ENCODE results near the gene PPFIA4. TPM values are rescaled to one million over a fixed set of nuclear protein-coding genes. Genes with fewer than 3 reads are reported as not detected.

The PPFIA4 gene
- total RNA-seq, 1 donor from 2014 or later: 2.6 TPM

DNA sequence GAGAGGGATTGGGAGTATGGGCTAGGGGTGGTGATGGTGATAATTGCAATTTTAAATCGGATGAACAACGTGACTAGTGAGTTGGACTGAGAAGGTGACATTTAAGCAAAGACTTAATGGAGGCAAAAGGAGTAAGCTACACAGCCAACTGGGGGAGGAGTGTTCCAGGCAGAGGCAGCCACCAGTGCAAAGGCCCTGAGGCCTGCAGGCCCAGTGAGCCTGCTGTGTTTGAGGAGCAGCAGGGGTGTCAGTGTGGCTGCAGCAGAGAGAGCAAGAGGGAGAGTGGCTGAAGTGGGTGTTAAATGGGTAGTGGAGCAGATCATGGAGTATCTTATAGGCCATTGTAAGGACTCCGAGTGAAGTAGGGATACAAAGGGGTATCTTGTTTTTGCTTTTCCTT, 40.7 kb downstream of the PPFIA4 start:
- no peaks in the 10 kb centered on the region for H3K27me3 Mint-ChIP-seq (ENCODE audit: low read depth)
- no peak for DNase-seq (ENCODE audit: low read depth, low spot score)
- no peak overlapping the region for H3K4me3 Mint-ChIP-seq
- H3K27ac Mint-ChIP-seq (ENCODE audit: unreplicated experiment): no peak overlapping the region
- H3K4me1 Mint-ChIP-seq: peaks cover 17% of the 10 kb centered on the region
- H3K36me3 Mint-ChIP-seq (ENCODE audit: low read depth): no peaks in the 10 kb centered on the region
- no peaks in the 10 kb centered on the region for H3K9me3 Mint-ChIP-seq
- TF ChIP-seq, protein P1, sequence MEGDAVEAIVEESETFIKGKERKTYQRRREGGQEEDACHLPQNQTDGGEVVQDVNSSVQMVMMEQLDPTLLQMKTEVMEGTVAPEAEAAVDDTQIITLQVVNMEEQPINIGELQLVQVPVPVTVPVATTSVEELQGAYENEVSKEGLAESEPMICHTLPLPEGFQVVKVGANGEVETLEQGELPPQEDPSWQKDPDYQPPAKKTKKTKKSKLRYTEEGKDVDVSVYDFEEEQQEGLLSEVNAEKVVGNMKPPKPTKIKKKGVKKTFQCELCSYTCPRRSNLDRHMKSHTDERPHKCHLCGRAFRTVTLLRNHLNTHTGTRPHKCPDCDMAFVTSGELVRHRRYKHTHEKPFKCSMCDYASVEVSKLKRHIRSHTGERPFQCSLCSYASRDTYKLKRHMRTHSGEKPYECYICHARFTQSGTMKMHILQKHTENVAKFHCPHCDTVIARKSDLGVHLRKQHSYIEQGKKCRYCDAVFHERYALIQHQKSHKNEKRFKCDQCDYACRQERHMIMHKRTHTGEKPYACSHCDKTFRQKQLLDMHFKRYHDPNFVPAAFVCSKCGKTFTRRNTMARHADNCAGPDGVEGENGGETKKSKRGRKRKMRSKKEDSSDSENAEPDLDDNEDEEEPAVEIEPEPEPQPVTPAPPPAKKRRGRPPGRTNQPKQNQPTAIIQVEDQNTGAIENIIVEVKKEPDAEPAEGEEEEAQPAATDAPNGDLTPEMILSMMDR (conservative IDR thresholded peaks at IDR 0.05): no peak

DNA sequence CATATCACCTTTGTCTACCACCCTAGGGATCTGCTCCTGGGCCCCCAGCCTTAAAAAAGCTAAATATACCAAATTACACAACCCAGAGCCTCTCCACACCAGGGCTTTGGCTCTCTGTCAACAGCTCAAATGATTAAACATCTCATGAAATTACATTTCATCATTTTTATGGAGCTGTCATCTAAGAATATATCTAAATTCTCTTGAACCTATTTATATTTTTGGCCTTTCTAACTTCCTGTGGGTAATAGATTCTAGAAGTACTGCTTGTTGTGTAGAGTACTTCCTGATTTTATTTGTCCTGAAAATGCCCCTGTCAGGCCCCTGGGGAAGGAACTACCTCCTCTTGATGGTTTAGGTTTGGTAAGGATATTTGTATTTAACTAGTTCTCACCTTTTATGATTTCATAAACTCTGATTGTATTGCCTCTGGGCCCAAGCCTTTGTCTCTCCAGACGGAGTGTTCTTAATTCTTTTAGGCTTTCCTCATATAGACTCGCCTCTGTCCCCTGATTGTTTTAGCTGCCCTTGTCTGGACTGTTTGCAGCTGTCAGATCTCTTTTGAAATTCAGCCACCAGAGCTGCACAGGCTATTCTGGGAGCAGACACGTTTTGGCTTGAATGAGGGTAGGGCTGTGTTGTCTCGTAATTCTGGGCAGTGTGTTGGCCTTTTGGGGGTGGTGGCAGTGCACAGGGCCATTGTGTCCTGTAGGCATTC, 42.9 kb downstream of the PPFIA4 start:
- TF ChIP-seq, protein P1 (conservative IDR thresholded peaks at IDR 0.05): no peak
- Mint-ChIP-seq H3K27ac (ENCODE audit: unreplicated experiment) (no peak overlapping the region), H3K4me3 (no peak overlapping the region), H3K36me3 (ENCODE audit: low read depth) (no peaks in the 10 kb centered on the region), H3K9me3 (no peaks in the 10 kb centered on the region), H3K27me3 (ENCODE audit: low read depth) (peaks cover 5% of the 10 kb centered on the region), H3K4me1 (peaks cover 17% of the 10 kb centered on the region)
- DNase-seq (ENCODE audit: low read depth, low spot score): no peak

DNA sequence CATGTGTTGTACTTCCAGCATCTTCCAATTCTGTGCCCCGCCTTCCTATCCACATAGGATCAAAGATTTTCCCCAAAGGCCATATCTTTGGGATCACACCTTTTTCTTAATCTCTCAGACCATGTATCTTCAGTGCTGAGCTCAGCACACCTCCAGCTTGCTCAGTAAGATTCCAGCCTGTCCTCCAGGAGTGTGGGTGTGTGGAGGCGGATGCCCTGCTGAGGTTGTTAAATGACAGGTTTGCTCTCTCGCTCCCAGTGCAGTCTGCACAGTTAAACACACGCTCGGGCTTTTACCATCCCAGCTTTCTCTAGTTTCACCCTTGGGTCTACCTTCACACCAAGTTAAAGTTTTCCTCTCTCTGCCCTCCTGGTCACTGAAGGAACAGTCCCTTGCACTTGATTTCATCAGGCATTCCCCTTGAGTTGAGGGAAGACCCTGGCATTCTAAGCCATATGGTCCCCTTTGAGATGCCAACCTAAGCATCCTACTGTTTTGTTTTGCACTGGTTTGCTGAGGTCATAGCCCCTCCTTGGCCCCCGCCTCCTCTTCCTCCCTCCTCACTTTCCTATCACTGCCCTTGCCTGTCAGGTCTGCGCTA, 45.8 kb downstream of the PPFIA4 start:
- no peak overlapping the region for H3K4me3 Mint-ChIP-seq
- peaks cover 5% of the 10 kb centered on the region for H3K27me3 Mint-ChIP-seq (ENCODE audit: low read depth)
- H3K36me3 Mint-ChIP-seq (ENCODE audit: low read depth): no peaks in the 10 kb centered on the region
- H3K4me1 Mint-ChIP-seq: peaks cover 17% of the 10 kb centered on the region
- TF ChIP-seq, protein P1 (conservative IDR thresholded peaks at IDR 0.05): no peak
- H3K27ac Mint-ChIP-seq (ENCODE audit: unreplicated experiment): peak overlapping the region; percentile 7
- no peaks in the 10 kb centered on the region for H3K9me3 Mint-ChIP-seq
- no peak for DNase-seq (ENCODE audit: low read depth, low spot score)

DNA sequence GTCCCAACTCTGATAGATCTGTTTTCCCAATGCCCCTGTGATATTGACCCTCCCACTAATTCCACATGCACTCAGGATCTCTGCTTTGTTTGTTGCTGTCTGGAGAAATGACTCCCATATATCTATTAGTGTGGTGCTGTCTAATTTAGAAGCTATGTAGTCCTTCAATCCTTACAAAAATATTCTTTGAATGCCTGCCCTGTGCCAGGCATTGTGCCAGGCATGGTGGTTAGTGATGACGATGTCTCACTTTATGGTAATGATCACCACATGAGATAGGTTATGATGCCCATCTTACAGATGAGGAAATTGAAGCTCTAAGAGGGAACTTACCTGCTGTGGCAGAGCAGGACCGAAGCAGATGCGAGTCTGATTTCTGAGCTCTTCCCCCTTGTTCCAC, 46.6 kb downstream of the PPFIA4 start:
- TF ChIP-seq, protein P1 (conservative IDR thresholded peaks at IDR 0.05): no peak
- Mint-ChIP-seq H3K4me3 (no peak overlapping the region), H3K27ac (ENCODE audit: unreplicated experiment) (no peak overlapping the region), H3K27me3 (ENCODE audit: low read depth) (peaks cover 5% of the 10 kb centered on the region), H3K9me3 (no peaks in the 10 kb centered on the region), H3K4me1 (peaks cover 17% of the 10 kb centered on the region), H3K36me3 (ENCODE audit: low read depth) (no peaks in the 10 kb centered on the region)
- no peak for DNase-seq (ENCODE audit: low read depth, low spot score)

DNA sequence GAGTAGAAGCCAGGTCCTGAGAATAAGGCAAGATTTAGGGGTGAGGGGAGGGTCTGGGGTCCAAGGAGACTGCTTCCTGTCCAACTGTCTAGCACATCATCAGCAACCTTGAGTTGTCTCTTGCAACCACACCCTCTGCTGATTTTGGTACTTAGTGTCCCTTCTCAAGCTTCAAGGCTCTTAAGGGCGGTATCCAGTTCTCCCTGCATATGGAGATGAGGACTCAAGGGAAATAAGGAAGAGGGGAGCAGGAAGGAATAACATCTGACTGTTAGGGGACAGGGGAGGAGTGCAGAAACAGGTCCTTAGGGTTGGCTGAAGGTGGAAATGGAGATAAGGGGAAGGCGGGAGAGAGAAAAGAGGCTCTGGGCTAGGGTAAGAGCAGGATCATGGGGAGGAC, 47.2 kb downstream of the PPFIA4 start:
- TF ChIP-seq, protein P1 (conservative IDR thresholded peaks at IDR 0.05): no peak
- H3K4me3 Mint-ChIP-seq: no peak overlapping the region
- H3K27ac Mint-ChIP-seq (ENCODE audit: unreplicated experiment): no peak overlapping the region
- no peaks in the 10 kb centered on the region for H3K36me3 Mint-ChIP-seq (ENCODE audit: low read depth)
- no peak for DNase-seq (ENCODE audit: low read depth, low spot score)
- H3K9me3 Mint-ChIP-seq: no peaks in the 10 kb centered on the region
- H3K4me1 Mint-ChIP-seq: peaks cover 17% of the 10 kb centered on the region
- H3K27me3 Mint-ChIP-seq (ENCODE audit: low read depth): peaks cover 9% of the 10 kb centered on the region

Measured in neural crest cell (in vitro differentiated cells).